ENCODE measurements around the gene CD200. TPM values are rescaled to one million over a fixed set of nuclear protein-coding genes. Genes with fewer than 3 reads are reported as not detected.

Gene CD200
- total RNA-seq, 1 experiment from 2014 or later: not detected

DNA sequence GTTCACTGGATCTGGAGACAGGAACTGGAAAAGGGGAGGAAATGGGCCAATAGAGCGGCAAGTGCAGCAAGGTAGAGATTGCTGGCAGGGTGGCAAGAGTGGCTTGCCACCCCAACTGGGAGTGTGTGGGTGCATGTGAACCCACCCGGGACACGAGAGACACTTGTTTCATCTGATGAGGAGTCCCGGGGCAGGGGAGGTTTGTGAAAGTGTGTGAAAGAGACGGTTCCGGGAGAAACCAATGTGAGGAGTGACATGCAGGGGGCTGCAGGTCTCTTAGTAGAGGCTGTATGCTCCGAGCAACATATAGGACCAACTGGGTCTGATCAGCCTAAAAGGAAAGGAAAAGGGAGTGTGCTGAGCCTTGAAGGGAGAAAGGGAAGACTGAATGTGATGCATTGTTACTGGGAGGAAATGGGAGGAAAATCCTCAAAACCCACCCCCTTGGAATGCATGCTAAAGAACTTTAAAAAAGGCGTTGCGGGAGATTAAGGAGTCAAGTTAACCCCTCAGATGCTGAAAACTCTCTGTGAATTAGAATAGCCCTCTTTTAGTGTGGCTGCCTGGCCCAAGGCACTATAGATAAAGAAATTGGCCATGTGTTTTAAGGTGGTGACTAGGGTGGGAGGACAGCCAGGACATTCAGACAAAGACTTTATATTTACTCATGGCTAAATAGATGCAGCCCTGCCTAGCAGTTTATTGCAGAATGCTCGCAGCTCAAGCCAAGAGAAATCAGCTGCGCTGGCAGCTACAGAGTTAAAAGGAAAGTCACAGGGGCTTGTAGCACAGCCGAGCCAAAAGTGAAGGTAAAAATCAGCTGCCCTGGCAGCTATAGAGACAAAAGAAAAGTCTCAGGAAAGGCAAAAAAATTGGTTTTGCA lies 29.8 kb upstream of the CD200 start:
- no TSS peak for BruUV-seq (replicated peaks)
- no peak overlapping the region for H3K27ac ChIP-seq (ENCODE audit: low read length)
- H3K9me3 ChIP-seq (ENCODE audit: control insufficient read depth, insufficient read depth, low read depth, low read length): no peaks in the 10 kb centered on the region
- intact Hi-C loops (cut with micrococcal nuclease; ENCODE audit: unreplicated experiment): no loop called here
- in situ Hi-C loops (cut with HindIII; ENCODE audit: low pct_unique_long_range_greater_than_20kb, low sequenced_read_pairs): no loop called here
- POLR2A ChIA-PET: no interaction called here
- ATAC-seq (no peak), DNase-seq (ENCODE audit: low read depth, low spot score) (no peak)
- H3K27me3 ChIP-seq (ENCODE audit: control insufficient read depth, insufficient read depth, low read length): no peaks in the 10 kb centered on the region
- no peaks in the 10 kb centered on the region for H3K36me3 ChIP-seq (ENCODE audit: control insufficient read depth, insufficient read depth, low read length)
- CTCF ChIA-PET: no interaction called here
- H3K4me3 ChIP-seq (ENCODE audit: low read depth in 2 of 2, low read length in 2 of 2): peak overlapping the region in 1 of 2 experiments; percentile 23; a peak in 1 of 4 replicates
- H3K4me1 ChIP-seq (ENCODE audit: control insufficient read depth, insufficient read depth, low read length): no peaks in the 10 kb centered on the region
- TF ChIP-seq, protein P1, sequence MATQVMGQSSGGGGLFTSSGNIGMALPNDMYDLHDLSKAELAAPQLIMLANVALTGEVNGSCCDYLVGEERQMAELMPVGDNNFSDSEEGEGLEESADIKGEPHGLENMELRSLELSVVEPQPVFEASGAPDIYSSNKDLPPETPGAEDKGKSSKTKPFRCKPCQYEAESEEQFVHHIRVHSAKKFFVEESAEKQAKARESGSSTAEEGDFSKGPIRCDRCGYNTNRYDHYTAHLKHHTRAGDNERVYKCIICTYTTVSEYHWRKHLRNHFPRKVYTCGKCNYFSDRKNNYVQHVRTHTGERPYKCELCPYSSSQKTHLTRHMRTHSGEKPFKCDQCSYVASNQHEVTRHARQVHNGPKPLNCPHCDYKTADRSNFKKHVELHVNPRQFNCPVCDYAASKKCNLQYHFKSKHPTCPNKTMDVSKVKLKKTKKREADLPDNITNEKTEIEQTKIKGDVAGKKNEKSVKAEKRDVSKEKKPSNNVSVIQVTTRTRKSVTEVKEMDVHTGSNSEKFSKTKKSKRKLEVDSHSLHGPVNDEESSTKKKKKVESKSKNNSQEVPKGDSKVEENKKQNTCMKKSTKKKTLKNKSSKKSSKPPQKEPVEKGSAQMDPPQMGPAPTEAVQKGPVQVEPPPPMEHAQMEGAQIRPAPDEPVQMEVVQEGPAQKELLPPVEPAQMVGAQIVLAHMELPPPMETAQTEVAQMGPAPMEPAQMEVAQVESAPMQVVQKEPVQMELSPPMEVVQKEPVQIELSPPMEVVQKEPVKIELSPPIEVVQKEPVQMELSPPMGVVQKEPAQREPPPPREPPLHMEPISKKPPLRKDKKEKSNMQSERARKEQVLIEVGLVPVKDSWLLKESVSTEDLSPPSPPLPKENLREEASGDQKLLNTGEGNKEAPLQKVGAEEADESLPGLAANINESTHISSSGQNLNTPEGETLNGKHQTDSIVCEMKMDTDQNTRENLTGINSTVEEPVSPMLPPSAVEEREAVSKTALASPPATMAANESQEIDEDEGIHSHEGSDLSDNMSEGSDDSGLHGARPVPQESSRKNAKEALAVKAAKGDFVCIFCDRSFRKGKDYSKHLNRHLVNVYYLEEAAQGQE (IDR thresholded peaks at IDR 0.05; ENCODE audit: insufficient read depth in 1 of 2, low read depth in 2 of 2, low read length in 1 of 2): no peak
- no peak for TF ChIP-seq TCF7L2 (IDR thresholded peaks at IDR 0.05; ENCODE audit: low read depth, low read length)
- no peak for TF ChIP-seq SIN3A (IDR thresholded peaks at IDR 0.05; ENCODE audit: borderline replicate concordance, insufficient read depth, low read depth, low read length)
- TF ChIP-seq, protein P2, sequence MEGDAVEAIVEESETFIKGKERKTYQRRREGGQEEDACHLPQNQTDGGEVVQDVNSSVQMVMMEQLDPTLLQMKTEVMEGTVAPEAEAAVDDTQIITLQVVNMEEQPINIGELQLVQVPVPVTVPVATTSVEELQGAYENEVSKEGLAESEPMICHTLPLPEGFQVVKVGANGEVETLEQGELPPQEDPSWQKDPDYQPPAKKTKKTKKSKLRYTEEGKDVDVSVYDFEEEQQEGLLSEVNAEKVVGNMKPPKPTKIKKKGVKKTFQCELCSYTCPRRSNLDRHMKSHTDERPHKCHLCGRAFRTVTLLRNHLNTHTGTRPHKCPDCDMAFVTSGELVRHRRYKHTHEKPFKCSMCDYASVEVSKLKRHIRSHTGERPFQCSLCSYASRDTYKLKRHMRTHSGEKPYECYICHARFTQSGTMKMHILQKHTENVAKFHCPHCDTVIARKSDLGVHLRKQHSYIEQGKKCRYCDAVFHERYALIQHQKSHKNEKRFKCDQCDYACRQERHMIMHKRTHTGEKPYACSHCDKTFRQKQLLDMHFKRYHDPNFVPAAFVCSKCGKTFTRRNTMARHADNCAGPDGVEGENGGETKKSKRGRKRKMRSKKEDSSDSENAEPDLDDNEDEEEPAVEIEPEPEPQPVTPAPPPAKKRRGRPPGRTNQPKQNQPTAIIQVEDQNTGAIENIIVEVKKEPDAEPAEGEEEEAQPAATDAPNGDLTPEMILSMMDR (IDR thresholded peaks at IDR 0.05): no peak
- TF ChIP-seq POLR2AphosphoS5 (IDR thresholded peaks at IDR 0.05; ENCODE audit: low read depth, low read length): no peak

DNA sequence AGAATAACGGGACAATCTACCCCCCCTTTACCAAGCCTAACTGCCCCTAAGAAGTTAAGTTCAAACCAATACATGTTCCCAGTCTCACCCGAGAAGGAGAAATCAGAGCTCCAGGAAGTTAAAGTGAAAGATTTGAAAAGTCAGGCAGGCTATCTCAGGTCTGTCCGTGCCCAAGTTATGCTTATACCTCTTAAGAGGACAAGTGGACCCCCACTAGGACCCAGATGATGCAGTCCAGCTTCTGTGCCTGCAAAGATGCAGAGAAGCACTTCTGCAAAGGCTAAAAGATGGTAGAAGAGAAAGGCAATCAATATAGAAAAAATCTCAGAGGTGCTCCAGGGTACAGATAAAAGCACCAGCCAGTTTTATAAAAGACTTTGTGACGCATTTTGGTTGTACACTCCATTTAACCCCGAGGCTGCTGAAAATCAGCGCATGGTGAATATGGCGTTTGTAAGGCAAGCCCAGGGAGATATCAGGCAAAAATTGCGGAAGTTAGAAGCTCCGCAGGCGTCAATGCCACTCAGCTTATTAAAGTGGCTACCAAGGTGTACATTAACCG lies 29.1 kb upstream of the CD200 start:
- no peak for TF ChIP-seq SIN3A (IDR thresholded peaks at IDR 0.05; ENCODE audit: borderline replicate concordance, insufficient read depth, low read depth, low read length)
- TF ChIP-seq, protein P2 (IDR thresholded peaks at IDR 0.05): no peak
- TF ChIP-seq POLR2AphosphoS5 (IDR thresholded peaks at IDR 0.05; ENCODE audit: low read depth, low read length): no peak
- no peak for TF ChIP-seq TCF7L2 (IDR thresholded peaks at IDR 0.05; ENCODE audit: low read depth, low read length)
- TF ChIP-seq, protein P1 (IDR thresholded peaks at IDR 0.05; ENCODE audit: insufficient read depth in 1 of 2, low read depth in 2 of 2, low read length in 1 of 2): no peak
- Histone ChIP-seq H3K27me3 (ENCODE audit: control insufficient read depth, insufficient read depth, low read length) (no peaks in the 10 kb centered on the region), H3K4me1 (ENCODE audit: control insufficient read depth, insufficient read depth, low read length) (no peaks in the 10 kb centered on the region), H3K36me3 (ENCODE audit: control insufficient read depth, insufficient read depth, low read length) (no peaks in the 10 kb centered on the region), H3K4me3 (ENCODE audit: low read depth in 2 of 2, low read length in 2 of 2) (peak overlapping the region in 1 of 2 experiments; percentile 23; a peak in 1 of 4 replicates), H3K27ac (ENCODE audit: low read length) (no peak overlapping the region), H3K9me3 (ENCODE audit: control insufficient read depth, insufficient read depth, low read depth, low read length) (no peaks in the 10 kb centered on the region)
- BruUV-seq (replicated peaks): no TSS peak
- ATAC-seq: no peak
- intact Hi-C loops (cut with micrococcal nuclease; ENCODE audit: unreplicated experiment): no loop called here
- DNase-seq (ENCODE audit: low read depth, low spot score): no peak
- ChIA-PET CTCF (no interaction called here), POLR2A (no interaction called here)
- in situ Hi-C loops (cut with HindIII; ENCODE audit: low pct_unique_long_range_greater_than_20kb, low sequenced_read_pairs): no loop called here
